Astrocyte (in vitro differentiated cells and primary cell): ENCODE measurements around the gene PREX1. TPM values are rescaled to one million over a fixed set of nuclear protein-coding genes. Genes with fewer than 3 reads are reported as not detected.

Source experiments
- DNase-seq: peaks from one replicate; pipeline ENCODE4 v3.0.0-alpha.2; 2010; ENCODE audit warnings: low read depth
- FAIRE-seq: peaks from 2 replicates; lab custom pipeline; 2011; peaks lifted over from hg19 to GRCh38; lab: Jason Lieb, UNC
- H2AFZ ChIP-seq: 2 replicates; pipeline ENCODE4 v1.6.0; 2012; ENCODE audit warnings: low read depth, low read length, inconsistent platforms
- H3K27ac ChIP-seq: 2 replicates; pipeline ENCODE4 v1.5.1; 2011; ENCODE audit warnings: low read depth, low read length, inconsistent platforms
- H3K27me3 ChIP-seq: 2 replicates; pipeline ENCODE4 v1.6.0; 2011; ENCODE audit warnings: low read length, inconsistent platforms; ENCODE audit not compliant: insufficient read depth
- H3K36me3 ChIP-seq: 2 replicates; pipeline ENCODE4 v1.5.1; 2011; ENCODE audit warnings: low read length, inconsistent platforms; ENCODE audit not compliant: insufficient read depth
- H3K4me1 ChIP-seq: 2 replicates; pipeline ENCODE4 v1.5.1; 2011; ENCODE audit warnings: low read length, inconsistent platforms; ENCODE audit not compliant: insufficient read depth
- H3K4me2 ChIP-seq: 2 replicates; pipeline ENCODE4 v1.6.0; 2012; ENCODE audit warnings: low read length, inconsistent platforms
- H3K4me3 ChIP-seq: 2 replicates; pipeline ENCODE4 v1.5.1; 2011; ENCODE audit warnings: low read depth, mild to moderate bottlenecking, low read length, inconsistent platforms; ENCODE audit not compliant: insufficient read depth
- H3K79me2 ChIP-seq: 2 replicates; pipeline ENCODE4 v1.6.0; 2012; ENCODE audit warnings: mild to moderate bottlenecking, low read length, inconsistent platforms; ENCODE audit not compliant: insufficient read depth
- H3K9ac ChIP-seq: 2 replicates; pipeline ENCODE4 v1.6.0; 2012; ENCODE audit warnings: mild to moderate bottlenecking, low read length, inconsistent platforms
- H3K9me3 ChIP-seq: 2 replicates; pipeline ENCODE4 v1.5.1; 2012; ENCODE audit warnings: low read depth, mild to moderate bottlenecking, low read length, inconsistent platforms; ENCODE audit not compliant: insufficient read depth
- H4K20me1 ChIP-seq: 2 replicates; pipeline ENCODE4 v1.6.0; 2012; ENCODE audit warnings: low read length, inconsistent platforms; ENCODE audit not compliant: insufficient read depth
- H3K27ac Mint-ChIP-seq: one replicate; pipeline ENCODE4 v1.8.0; 2021; ENCODE audit warnings: mild to moderate bottlenecking, mixed read lengths; ENCODE audit not compliant: unreplicated experiment
- H3K27me3 Mint-ChIP-seq: one replicate; pipeline ENCODE4 v1.8.0; 2021; ENCODE audit warnings: low read depth, mixed read lengths; ENCODE audit not compliant: unreplicated experiment
- H3K36me3 Mint-ChIP-seq: one replicate; pipeline ENCODE4 v1.8.0; 2021; ENCODE audit warnings: low read depth, mixed read lengths; ENCODE audit not compliant: unreplicated experiment
- H3K4me1 Mint-ChIP-seq: one replicate; pipeline ENCODE4 v1.8.0; 2021; ENCODE audit warnings: low read depth, mixed read lengths; ENCODE audit not compliant: unreplicated experiment
- H3K4me3 Mint-ChIP-seq: one replicate; pipeline ENCODE4 v1.8.0; 2021; ENCODE audit warnings: mild to moderate bottlenecking, moderate library complexity, mixed read lengths; ENCODE audit not compliant: unreplicated experiment
- H3K9me3 Mint-ChIP-seq: one replicate; pipeline ENCODE4 v1.8.0; 2021; ENCODE audit warnings: mild to moderate bottlenecking, mixed read lengths; ENCODE audit not compliant: unreplicated experiment
- EZH2 ChIP-seq: IDR thresholded peaks from 2 replicates; pipeline ENCODE4 v1.6.1; 2012; ENCODE audit warnings: mild to moderate bottlenecking, low read length, inconsistent platforms; ENCODE audit not compliant: insufficient read depth
- total RNA-seq: library from RNA; stranded (reverse); gene quantifications from 2 replicates; pipeline ENCODE4 v1.2.1, GENCODE V29; 2021
- TF ChIP-seq, protein P1 (sequence below): IDR thresholded peaks from 2 replicates; pipeline ENCODE4 v1.5.1; 2011; ENCODE audit warnings: low read depth, mild to moderate bottlenecking, inconsistent platforms, low read length, moderate library complexity; ENCODE audit not compliant: insufficient read depth

The PREX1 gene
- total RNA-seq, 1 donor from 2014 or later: 3.5 TPM

DNA sequence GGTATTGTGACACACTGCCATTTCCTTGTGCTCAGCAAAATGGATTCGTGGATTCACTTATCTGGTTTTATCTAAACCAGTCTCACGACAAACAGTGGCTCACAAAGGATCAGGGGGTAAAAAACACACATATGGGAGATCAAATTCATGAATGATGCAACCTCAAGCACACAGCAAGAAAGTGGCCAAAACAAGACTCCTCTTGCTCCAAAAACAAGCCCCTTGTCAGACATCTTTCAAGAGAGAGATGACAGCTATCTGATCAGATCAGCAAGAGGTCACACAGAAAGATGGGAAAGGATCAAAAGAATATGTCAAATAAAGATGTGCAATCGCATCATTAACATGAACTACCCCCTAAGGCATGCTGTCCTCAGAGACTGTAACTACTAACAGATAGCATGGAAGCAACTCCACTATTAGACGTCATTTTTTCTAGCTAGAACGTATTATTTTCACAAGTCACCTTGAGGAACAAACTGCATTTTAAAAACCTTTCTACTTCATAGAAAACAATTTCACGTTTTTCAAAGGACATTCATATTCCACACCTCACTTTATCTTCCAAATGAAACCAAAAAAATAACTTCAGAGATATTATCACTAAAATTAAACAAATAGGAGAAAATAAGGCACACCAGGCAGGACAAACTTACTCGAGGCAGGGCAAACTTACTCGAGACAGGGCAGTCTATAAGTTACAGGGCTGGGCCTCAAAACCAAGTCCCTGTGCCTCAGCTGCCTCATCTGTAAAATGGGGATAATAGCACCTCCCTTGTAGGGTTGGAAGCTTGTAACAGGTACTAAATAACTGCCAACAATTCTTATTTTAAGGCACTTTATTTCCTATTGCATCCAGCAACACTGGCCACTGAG lies 122.3 kb downstream of the PREX1 start:
- Histone ChIP-seq H3K27me3 (no peaks in the 10 kb centered on the region), H3K9ac (no peak overlapping the region), H3K36me3 (no peaks in the 10 kb centered on the region), H3K4me3 (no peak overlapping the region), H4K20me1 (no peaks in the 10 kb centered on the region), H3K4me1 (no peaks in the 10 kb centered on the region), H3K9me3 (no peaks in the 10 kb centered on the region), H3K27ac (no peak overlapping the region), H3K4me2 (no peak overlapping the region), H3K79me2 (no peaks in the 10 kb centered on the region), H2AFZ (no peak overlapping the region)
- no peaks in the 10 kb centered on the region for H3K9me3 Mint-ChIP-seq
- TF ChIP-seq, protein P1, sequence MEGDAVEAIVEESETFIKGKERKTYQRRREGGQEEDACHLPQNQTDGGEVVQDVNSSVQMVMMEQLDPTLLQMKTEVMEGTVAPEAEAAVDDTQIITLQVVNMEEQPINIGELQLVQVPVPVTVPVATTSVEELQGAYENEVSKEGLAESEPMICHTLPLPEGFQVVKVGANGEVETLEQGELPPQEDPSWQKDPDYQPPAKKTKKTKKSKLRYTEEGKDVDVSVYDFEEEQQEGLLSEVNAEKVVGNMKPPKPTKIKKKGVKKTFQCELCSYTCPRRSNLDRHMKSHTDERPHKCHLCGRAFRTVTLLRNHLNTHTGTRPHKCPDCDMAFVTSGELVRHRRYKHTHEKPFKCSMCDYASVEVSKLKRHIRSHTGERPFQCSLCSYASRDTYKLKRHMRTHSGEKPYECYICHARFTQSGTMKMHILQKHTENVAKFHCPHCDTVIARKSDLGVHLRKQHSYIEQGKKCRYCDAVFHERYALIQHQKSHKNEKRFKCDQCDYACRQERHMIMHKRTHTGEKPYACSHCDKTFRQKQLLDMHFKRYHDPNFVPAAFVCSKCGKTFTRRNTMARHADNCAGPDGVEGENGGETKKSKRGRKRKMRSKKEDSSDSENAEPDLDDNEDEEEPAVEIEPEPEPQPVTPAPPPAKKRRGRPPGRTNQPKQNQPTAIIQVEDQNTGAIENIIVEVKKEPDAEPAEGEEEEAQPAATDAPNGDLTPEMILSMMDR: no peak
- no peak for TF ChIP-seq EZH2
- DNase-seq: no peak
- no peaks in the 10 kb centered on the region for H3K4me1 Mint-ChIP-seq
- no peak overlapping the region for H3K4me3 Mint-ChIP-seq
- H3K27ac Mint-ChIP-seq: no peak overlapping the region
- no peak for FAIRE-seq
- H3K36me3 Mint-ChIP-seq: no peaks in the 10 kb centered on the region
- peaks cover 16% of the 10 kb centered on the region for H3K27me3 Mint-ChIP-seq

DNA sequence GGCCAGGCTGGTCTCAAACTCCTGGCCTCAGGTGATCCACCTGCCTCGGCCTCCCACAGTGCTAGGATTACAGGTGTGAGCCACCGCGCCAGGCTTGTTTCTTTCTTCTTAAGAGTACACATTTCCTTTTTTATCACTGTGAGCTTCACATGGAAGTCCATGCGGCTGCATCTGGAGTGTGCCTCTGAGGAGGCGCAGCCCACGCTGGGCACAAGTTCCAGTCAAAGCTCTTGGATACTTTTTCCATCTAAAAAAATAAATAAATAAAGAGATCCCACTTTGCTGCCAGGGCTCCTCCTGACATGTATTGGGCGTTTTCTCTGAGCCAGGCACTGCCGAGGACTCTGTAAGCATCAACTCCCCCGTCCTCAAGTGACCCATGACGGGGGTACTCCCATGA lies 123.0 kb downstream of the PREX1 start:
- TF ChIP-seq EZH2: no peak
- TF ChIP-seq, protein P1: no peak
- H3K27me3 ChIP-seq: no peaks in the 10 kb centered on the region
- no peaks in the 10 kb centered on the region for H4K20me1 ChIP-seq
- FAIRE-seq: no peak
- H3K9ac ChIP-seq: no peak overlapping the region
- no peak overlapping the region for H2AFZ ChIP-seq
- no peaks in the 10 kb centered on the region for H3K4me1 ChIP-seq
- H3K4me2 ChIP-seq: no peak overlapping the region
- H3K79me2 ChIP-seq: no peaks in the 10 kb centered on the region
- Mint-ChIP-seq H3K27me3 (peaks cover 18% of the 10 kb centered on the region), H3K4me1 (no peaks in the 10 kb centered on the region), H3K27ac (no peak overlapping the region), H3K9me3 (no peaks in the 10 kb centered on the region), H3K36me3 (no peaks in the 10 kb centered on the region), H3K4me3 (no peak overlapping the region)
- H3K4me3 ChIP-seq: no peak overlapping the region
- no peak overlapping the region for H3K27ac ChIP-seq
- DNase-seq: no peak
- H3K36me3 ChIP-seq: no peaks in the 10 kb centered on the region
- H3K9me3 ChIP-seq: no peaks in the 10 kb centered on the region
